Measurements from ENCODE around the gene EIF6. TPM values are rescaled to one million over a fixed set of nuclear protein-coding genes. Genes with fewer than 3 reads are reported as not detected.

Gene EIF6
- total and polyA plus RNA-seq, 2 donors (not counting 1 experiment from before 2014, with no cell fraction given): 74.1 to 81.2 TPM

DNA sequence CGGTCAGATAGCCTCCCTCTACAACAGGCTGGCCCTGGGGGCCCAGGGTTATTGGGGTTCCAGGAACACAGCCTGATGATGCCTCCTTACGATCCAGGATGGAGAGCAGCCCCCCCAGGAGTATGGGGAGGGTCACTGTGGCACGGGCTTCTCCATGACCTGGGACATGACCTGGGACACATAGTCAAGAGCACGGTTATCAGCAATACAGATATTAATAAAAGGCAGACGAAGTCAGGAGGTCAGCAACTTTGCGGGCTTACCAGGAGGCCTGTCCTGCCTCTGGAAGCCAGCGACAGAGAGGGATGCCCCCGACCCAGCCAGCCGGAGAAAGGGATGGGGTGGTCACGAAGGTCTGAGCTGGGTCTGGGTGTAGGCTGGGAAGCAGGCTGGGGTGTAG is 7.4 kb downstream of the EIF6 start:
- peaks cover 14 to 21% of the 10 kb centered on the region in 2 donors for H3K4me1 ChIP-seq (ENCODE audit: control insufficient read depth in 2 of 2, insufficient read depth in 2 of 2, low read length in 2 of 2)
- no peaks in the 10 kb centered on the region for H4K20me1 ChIP-seq (ENCODE audit: control insufficient read depth, insufficient read depth, low read length, poor library complexity, severe bottlenecking)
- no peaks in the 10 kb centered on the region for H3K27me3 ChIP-seq (replicated peaks in 1 of 4; ENCODE audit: control extremely low read depth in 1 of 4, control insufficient read depth in 3 of 4, insufficient read depth in 4 of 4, low read length in 3 of 4)
- H3K4me3 Mint-ChIP-seq: peak overlapping the region; percentile 94
- TF ChIP-seq EZH2 (IDR thresholded peaks at IDR 0.05; ENCODE audit: borderline replicate concordance, insufficient read depth, low read depth, low read length, poor library complexity, severe bottlenecking): no peak
- TF ChIP-seq, protein P1, sequence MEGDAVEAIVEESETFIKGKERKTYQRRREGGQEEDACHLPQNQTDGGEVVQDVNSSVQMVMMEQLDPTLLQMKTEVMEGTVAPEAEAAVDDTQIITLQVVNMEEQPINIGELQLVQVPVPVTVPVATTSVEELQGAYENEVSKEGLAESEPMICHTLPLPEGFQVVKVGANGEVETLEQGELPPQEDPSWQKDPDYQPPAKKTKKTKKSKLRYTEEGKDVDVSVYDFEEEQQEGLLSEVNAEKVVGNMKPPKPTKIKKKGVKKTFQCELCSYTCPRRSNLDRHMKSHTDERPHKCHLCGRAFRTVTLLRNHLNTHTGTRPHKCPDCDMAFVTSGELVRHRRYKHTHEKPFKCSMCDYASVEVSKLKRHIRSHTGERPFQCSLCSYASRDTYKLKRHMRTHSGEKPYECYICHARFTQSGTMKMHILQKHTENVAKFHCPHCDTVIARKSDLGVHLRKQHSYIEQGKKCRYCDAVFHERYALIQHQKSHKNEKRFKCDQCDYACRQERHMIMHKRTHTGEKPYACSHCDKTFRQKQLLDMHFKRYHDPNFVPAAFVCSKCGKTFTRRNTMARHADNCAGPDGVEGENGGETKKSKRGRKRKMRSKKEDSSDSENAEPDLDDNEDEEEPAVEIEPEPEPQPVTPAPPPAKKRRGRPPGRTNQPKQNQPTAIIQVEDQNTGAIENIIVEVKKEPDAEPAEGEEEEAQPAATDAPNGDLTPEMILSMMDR (IDR thresholded peaks at IDR 0.05): no peak
- ATAC-seq (ENCODE audit: low read depth) (no peak), DNase-seq (no peak)
- peaks cover 3 to 39% of the 10 kb centered on the region in 2 experiments for H3K36me3 ChIP-seq (replicated peaks in 1 of 2; ENCODE audit: control extremely low read depth in 1 of 2, control insufficient read depth in 1 of 2, extremely low read depth in 1 of 2, insufficient read depth in 2 of 2, low read length in 1 of 2)
- intact Hi-C loops (cut with micrococcal nuclease): loop anchor here (1.0 to 2.0 kb wide), 2 partner anchors 134 to 185 kb away; partner anchors contain the start of genes TRPC4AP and UQCC1
- 6% methylated on average over 9 of the region's 10 CpGs for whole genome bisulfite sequencing (ENCODE audit: insufficient coverage)
- H3K4me3 ChIP-seq (ENCODE audit: control extremely low read depth in 1 of 5, extremely low read depth in 1 of 5, insufficient read depth in 1 of 5, low read depth in 2 of 5, low read length in 4 of 5): peak overlapping the region; percentile 70 to 86 (median 77)
- H3K9ac ChIP-seq (ENCODE audit: low read length): peak overlapping the region; percentile 82
- peak overlapping the region; percentile 99 for H3K27ac Mint-ChIP-seq
- H3K4me2 ChIP-seq (replicated peaks; ENCODE audit: low read depth, low read length, poor library complexity, severe bottlenecking): peak overlapping the region; percentile 90
- peaks cover 43% of the 10 kb centered on the region for H3K79me2 ChIP-seq (ENCODE audit: control insufficient read depth, insufficient read depth, low read length)
- peaks cover 18% of the 10 kb centered on the region for H3K4me1 Mint-ChIP-seq
- no peaks in the 10 kb centered on the region for H3K9me3 ChIP-seq (ENCODE audit: control extremely low read depth in 1 of 3, control insufficient read depth in 2 of 3, insufficient read depth in 1 of 3, low read length in 2 of 3)
- ChIA-PET POLR2A (interaction anchor here (1.1 to 1.7 kb wide), 4 partner anchors 131 to 788 kb away, joined by 3 to 4 read pairs (median 3); partner anchors contain the start of gene SCAND1), CTCF (interaction anchor here (0.6 to 1.4 kb wide), 4 partner anchors 28 to 441 kb away, joined by 3 read pairs; no protein-coding TSS in a partner anchor)
- peak overlapping the region; percentile 66 for H2AFZ ChIP-seq (ENCODE audit: insufficient read depth, low read depth, low read length, poor library complexity, severe bottlenecking)
- H3K9me3 Mint-ChIP-seq (ENCODE audit: insufficient read depth): no peaks in the 10 kb centered on the region
- peak overlapping the region; percentile 92 to 96 for H3K27ac ChIP-seq (ENCODE audit: low read length in 2 of 2)
- H3K27me3 Mint-ChIP-seq: no peaks in the 10 kb centered on the region

DNA sequence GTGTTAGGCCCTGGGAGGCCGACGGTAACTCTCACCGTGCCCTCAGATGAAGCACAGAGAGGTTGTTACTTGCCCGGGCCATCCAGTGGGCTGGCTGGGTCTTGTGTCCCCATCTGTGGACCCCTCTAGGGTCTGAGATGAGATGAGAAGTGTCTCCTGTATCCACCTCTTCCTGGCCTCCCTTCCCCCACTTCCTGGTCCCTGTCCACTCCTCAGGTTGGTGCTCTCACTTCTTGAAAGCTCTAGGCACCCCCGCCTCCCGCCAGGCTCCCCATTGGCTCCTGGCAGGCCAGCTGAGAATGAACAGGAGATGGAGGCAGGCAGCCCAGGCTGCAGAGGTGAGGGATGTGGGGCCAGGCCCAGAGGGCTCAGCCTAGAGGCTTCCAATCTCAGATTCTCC is 8.2 kb downstream of the EIF6 start:
- Mint-ChIP-seq H3K27me3 (no peaks in the 10 kb centered on the region), H3K27ac (peak overlapping the region; percentile 71), H3K4me1 (peaks cover 15% of the 10 kb centered on the region), H3K4me3 (peak overlapping the region; percentile 49), H3K9me3 (ENCODE audit: insufficient read depth) (no peaks in the 10 kb centered on the region)
- POLR2A ChIA-PET: interaction anchor here (0.5 to 1.3 kb wide), 2 partner anchors 184 to 307 kb away, joined by 3 read pairs; no protein-coding TSS in a partner anchor
- Histone ChIP-seq H3K27ac (ENCODE audit: low read length in 2 of 2) (peak overlapping the region; percentile 92 to 96), H3K9me3 (ENCODE audit: control extremely low read depth in 1 of 3, control insufficient read depth in 2 of 3, insufficient read depth in 1 of 3, low read length in 2 of 3) (no peaks in the 10 kb centered on the region), H3K4me1 (ENCODE audit: control insufficient read depth in 2 of 2, insufficient read depth in 2 of 2, low read length in 2 of 2) (peaks cover 14 to 21% of the 10 kb centered on the region in 2 donors), H3K4me3 (ENCODE audit: control extremely low read depth in 1 of 5, extremely low read depth in 1 of 5, insufficient read depth in 1 of 5, low read depth in 2 of 5, low read length in 4 of 5) (peak overlapping the region in 3 of 5 experiments; percentile 77 to 86 (median 81)), H2AFZ (ENCODE audit: insufficient read depth, low read depth, low read length, poor library complexity, severe bottlenecking) (no peak overlapping the region), H3K4me2 (replicated peaks; ENCODE audit: low read depth, low read length, poor library complexity, severe bottlenecking) (peak overlapping the region; percentile 90), H4K20me1 (ENCODE audit: control insufficient read depth, insufficient read depth, low read length, poor library complexity, severe bottlenecking) (no peaks in the 10 kb centered on the region), H3K79me2 (ENCODE audit: control insufficient read depth, insufficient read depth, low read length) (peaks cover 38% of the 10 kb centered on the region), H3K36me3 (replicated peaks in 1 of 2; ENCODE audit: control extremely low read depth in 1 of 2, control insufficient read depth in 1 of 2, extremely low read depth in 1 of 2, insufficient read depth in 2 of 2, low read length in 1 of 2) (peaks cover 3 to 45% of the 10 kb centered on the region in 2 experiments), H3K27me3 (replicated peaks in 1 of 4; ENCODE audit: control extremely low read depth in 1 of 4, control insufficient read depth in 3 of 4, insufficient read depth in 4 of 4, low read length in 3 of 4) (no peaks in the 10 kb centered on the region), H3K9ac (ENCODE audit: low read length) (peak overlapping the region; percentile 82)
- DNase-seq: no peak
- WGBS (ENCODE audit: insufficient coverage): 88% methylated on average over 6 of the region's 6 CpGs
- intact Hi-C loops (cut with micrococcal nuclease): loop anchor here (2.0 kb wide), 1 partner anchor 134 kb away; the partner anchor contains the start of gene UQCC1
- CTCF ChIA-PET: interaction anchor here (1.4 kb wide), 1 partner anchor 440 kb away, joined by 3 read pairs; no protein-coding TSS in a partner anchor
- TF ChIP-seq, protein P1 (IDR thresholded peaks at IDR 0.05): no peak
- TF ChIP-seq EZH2 (IDR thresholded peaks at IDR 0.05; ENCODE audit: borderline replicate concordance, insufficient read depth, low read depth, low read length, poor library complexity, severe bottlenecking): no peak
- no peak for ATAC-seq (ENCODE audit: low read depth)

All from B cell (primary cell).